Measurements from ENCODE around the gene RIPPLY3. TPM values are rescaled to one million over a fixed set of nuclear protein-coding genes. Genes with fewer than 3 reads are reported as not detected.

Gene RIPPLY3
- total and polyA plus RNA-seq, 2 of the 13 experiments (the other 11 are each of a cell fraction or from before 2014, with no cell fraction given): 0.09 to 2.9 TPM

- TF ChIP-seq SNAPC4 (CRISPR knock-in tag; IDR thresholded peaks at IDR 0.05) (no peak), ATF1 (CRISPR knock-in tag; IDR thresholded peaks at IDR 0.05) (no peak), SOX6 (IDR thresholded peaks at IDR 0.05) (no peak), SOX6 (CRISPR knock-in tag; IDR thresholded peaks at IDR 0.05) (peak; percentile 41), AGO1 (IDR thresholded peaks at IDR 0.05; ENCODE audit: low read depth, low read length, poor library complexity, severe bottlenecking) (no peak), JARID2 (CRISPR knock-in tag; IDR thresholded peaks at IDR 0.05; ENCODE audit: insufficient replicate concordance) (no peak), HINFP (CRISPR knock-in tag; IDR thresholded peaks at IDR 0.05; ENCODE audit: low read depth) (peak; percentile 77; the same call in 1 of the 2 replicates), DNMT1 (CRISPR knock-in tag; IDR thresholded peaks at IDR 0.05) (no peak), XBP1 (CRISPR knock-in tag; IDR thresholded peaks at IDR 0.05) (no peak), MYC (CRISPR knock-in tag; IDR thresholded peaks at IDR 0.05; ENCODE audit: borderline replicate concordance) (no peak; the same call in 1 of the 2 replicates), ISX (CRISPR knock-in tag; conservative IDR thresholded peaks at IDR 0.05) (no peak), MED13 (CRISPR knock-in tag; IDR thresholded peaks at IDR 0.05) (no peak), CEBPG (CRISPR knock-in tag; IDR thresholded peaks at IDR 0.05) (no peak), ZNF841 (CRISPR knock-in tag; IDR thresholded peaks at IDR 0.05; ENCODE audit: borderline replicate concordance) (no peak), PITX1 (CRISPR knock-in tag; IDR thresholded peaks at IDR 0.05) (peak; percentile 39; the same call in 1 of the 2 replicates), TGIF2 (CRISPR knock-in tag; IDR thresholded peaks at IDR 0.05) (no peak), ZSCAN25 (CRISPR knock-in tag; IDR thresholded peaks at IDR 0.05) (0 out of 2 replicates have a peak, but pooled peaks have one; percentile 28), TBX3 (IDR thresholded peaks at IDR 0.05; ENCODE audit: borderline replicate concordance) (no peak)
- TF ChIP-seq, protein P1, sequence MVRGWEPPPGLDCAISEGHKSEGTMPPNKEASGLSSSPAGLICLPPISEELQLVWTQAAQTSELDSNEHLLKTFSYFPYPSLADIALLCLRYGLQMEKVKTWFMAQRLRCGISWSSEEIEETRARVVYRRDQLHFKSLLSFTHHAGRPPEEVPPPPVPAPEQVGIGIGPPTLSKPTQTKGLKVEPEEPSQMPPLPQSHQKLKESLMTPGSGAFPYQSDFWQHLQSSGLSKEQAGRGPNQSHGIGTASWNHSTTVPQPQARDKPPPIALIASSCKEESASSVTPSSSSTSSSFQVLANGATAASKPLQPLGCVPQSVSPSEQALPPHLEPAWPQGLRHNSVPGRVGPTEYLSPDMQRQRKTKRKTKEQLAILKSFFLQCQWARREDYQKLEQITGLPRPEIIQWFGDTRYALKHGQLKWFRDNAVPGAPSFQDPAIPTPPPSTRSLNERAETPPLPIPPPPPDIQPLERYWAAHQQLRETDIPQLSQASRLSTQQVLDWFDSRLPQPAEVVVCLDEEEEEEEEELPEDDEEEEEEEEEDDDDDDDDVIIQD (CRISPR knock-in tag; IDR thresholded peaks at IDR 0.05; ENCODE audit: low read depth): no peak
- TF ChIP-seq, protein P2, sequence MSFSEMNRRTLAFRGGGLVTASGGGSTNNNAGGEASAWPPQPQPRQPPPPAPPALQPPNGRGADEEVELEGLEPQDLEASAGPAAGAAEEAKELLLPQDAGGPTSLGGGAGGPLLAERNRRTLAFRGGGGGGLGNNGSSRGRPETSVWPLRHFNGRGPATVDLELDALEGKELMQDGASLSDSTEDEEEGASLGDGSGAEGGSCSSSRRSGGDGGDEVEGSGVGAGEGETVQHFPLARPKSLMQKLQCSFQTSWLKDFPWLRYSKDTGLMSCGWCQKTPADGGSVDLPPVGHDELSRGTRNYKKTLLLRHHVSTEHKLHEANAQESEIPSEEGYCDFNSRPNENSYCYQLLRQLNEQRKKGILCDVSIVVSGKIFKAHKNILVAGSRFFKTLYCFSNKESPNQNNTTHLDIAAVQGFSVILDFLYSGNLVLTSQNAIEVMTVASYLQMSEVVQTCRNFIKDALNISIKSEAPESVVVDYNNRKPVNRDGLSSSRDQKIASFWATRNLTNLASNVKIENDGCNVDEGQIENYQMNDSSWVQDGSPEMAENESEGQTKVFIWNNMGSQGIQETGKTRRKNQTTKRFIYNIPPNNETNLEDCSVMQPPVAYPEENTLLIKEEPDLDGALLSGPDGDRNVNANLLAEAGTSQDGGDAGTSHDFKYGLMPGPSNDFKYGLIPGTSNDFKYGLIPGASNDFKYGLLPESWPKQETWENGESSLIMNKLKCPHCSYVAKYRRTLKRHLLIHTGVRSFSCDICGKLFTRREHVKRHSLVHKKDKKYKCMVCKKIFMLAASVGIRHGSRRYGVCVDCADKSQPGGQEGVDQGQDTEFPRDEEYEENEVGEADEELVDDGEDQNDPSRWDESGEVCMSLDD (CRISPR knock-in tag; IDR thresholded peaks at IDR 0.05; ENCODE audit: borderline replicate concordance): 0 out of 2 replicates have a peak, but pooled peaks have one; percentile 47
Measured at GRCh38 chr21:36966066-36966820, 40.3 kb upstream of the RIPPLY3 start, which contains the start of gene HLCS (continued).

Measured in HepG2 (cell line).